ENCODE results near the gene ITPR1.

ITPR1 gene

DNA sequence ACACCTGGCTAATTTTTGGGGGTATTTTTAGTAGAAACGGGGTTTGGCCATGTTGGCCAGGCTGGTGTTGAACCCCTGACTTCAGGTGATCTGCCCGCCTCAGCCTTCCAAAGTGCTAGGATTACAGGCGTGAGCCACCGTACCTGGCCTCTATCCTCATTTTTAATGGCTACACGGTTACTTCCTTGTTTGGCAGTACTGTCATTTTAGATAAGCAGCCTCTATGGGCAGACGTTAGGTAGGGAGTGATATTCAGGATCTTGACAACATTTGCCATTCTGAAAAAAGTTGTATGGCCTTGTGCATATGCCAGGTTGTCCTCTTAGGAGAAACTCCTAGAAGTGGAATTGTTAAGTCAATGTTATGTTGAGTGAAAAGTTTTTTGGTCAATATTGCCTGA, 141.7 kb downstream of the ITPR1 start:
- Histone ChIP-seq H3K4me3 (ENCODE audit: low read depth, low read length) (no peak overlapping the region), H3K9me3 (ENCODE audit: control insufficient read depth, insufficient read depth, low read depth, low read length) (no peaks in the 10 kb centered on the region), H3K27ac (ENCODE audit: extremely low read depth, low read depth, low read length) (no peak overlapping the region), H3K36me3 (ENCODE audit: control insufficient read depth in 2 of 2, insufficient read depth in 1 of 2, low read length in 2 of 2) (no peaks in the 10 kb centered on the region), H3K4me1 (ENCODE audit: control insufficient read depth, insufficient read depth, low read length) (no peaks in the 10 kb centered on the region)
- CTCF ChIA-PET = interaction anchor here (1.4 to 7.9 kb wide), 3 partner anchors 16 to 283 kb away, joined by 5 to 138 read pairs (median 6); no protein-coding TSS in a partner anchor
- no peak for TF ChIP-seq ZNF112 (tag by site-specific recombination; IDR thresholded peaks at IDR 0.05)
- POLR2A ChIA-PET = no interaction called here

DNA sequence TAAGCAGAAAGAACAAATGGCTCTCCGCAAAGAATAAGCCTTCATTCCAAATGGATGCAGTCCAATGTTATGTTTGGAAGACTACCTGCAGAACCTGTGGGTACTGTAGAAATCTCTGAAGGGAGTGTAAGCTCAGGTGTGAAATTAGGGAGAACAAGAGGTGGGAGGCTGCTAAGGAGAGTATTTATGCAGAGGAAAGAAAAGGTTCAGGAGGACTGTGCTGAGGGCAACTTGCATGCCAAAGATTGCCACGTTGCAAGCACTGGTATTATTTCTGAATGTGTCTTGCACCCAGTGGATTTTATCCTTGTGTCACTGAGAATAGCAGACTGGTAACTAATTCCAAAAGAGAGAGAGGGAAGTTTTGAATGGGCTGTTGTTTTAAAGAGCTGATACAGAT, 144.1 kb downstream of the ITPR1 start:
- peaks cover 0 to 8% of the 10 kb centered on the region in 2 experiments; a peak in 1 of 3 replicates for H3K36me3 ChIP-seq (ENCODE audit: control insufficient read depth in 2 of 2, insufficient read depth in 1 of 2, low read length in 2 of 2)
- ChIA-PET CTCF (interaction anchor here (0.7 to 2.1 kb wide), 4 partner anchors 14 to 287 kb away, joined by 3 to 17 read pairs (median 3); no protein-coding TSS in a partner anchor), POLR2A (no interaction called here)
- no peak overlapping the region for H3K27ac ChIP-seq (ENCODE audit: extremely low read depth, low read depth, low read length)
- H3K4me1 ChIP-seq (ENCODE audit: control insufficient read depth, insufficient read depth, low read length) = no peaks in the 10 kb centered on the region
- no peaks in the 10 kb centered on the region for H3K9me3 ChIP-seq (ENCODE audit: control insufficient read depth, insufficient read depth, low read depth, low read length)
- no peak overlapping the region for H3K4me3 ChIP-seq (ENCODE audit: low read depth, low read length)
- TF ChIP-seq ZNF626 (tag by site-specific recombination; IDR thresholded peaks at IDR 0.05) = no peak
- no peak for TF ChIP-seq ZIC2 (tag by site-specific recombination; IDR thresholded peaks at IDR 0.05)
- no peak for TF ChIP-seq ZNF157 (tag by site-specific recombination; IDR thresholded peaks at IDR 0.05)
- no peak for TF ChIP-seq GLI2 (tag by site-specific recombination; IDR thresholded peaks at IDR 0.05; ENCODE audit: borderline replicate concordance, low read depth)
- TF ChIP-seq BCL11A (tag by site-specific recombination; IDR thresholded peaks at IDR 0.05; ENCODE audit: low read depth) = no peak
- TF ChIP-seq, protein P1, sequence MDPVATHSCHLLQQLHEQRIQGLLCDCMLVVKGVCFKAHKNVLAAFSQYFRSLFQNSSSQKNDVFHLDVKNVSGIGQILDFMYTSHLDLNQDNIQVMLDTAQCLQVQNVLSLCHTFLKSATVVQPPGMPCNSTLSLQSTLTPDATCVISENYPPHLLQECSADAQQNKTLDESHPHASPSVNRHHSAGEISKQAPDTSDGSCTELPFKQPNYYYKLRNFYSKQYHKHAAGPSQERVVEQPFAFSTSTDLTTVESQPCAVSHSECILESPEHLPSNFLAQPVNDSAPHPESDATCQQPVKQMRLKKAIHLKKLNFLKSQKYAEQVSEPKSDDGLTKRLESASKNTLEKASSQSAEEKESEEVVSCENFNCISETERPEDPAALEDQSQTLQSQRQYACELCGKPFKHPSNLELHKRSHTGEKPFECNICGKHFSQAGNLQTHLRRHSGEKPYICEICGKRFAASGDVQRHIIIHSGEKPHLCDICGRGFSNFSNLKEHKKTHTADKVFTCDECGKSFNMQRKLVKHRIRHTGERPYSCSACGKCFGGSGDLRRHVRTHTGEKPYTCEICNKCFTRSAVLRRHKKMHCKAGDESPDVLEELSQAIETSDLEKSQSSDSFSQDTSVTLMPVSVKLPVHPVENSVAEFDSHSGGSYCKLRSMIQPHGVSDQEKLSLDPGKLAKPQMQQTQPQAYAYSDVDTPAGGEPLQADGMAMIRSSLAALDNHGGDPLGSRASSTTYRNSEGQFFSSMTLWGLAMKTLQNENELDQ (tag by site-specific recombination; IDR thresholded peaks at IDR 0.05; ENCODE audit: low read depth) = no peak
- TF ChIP-seq, protein P2, sequence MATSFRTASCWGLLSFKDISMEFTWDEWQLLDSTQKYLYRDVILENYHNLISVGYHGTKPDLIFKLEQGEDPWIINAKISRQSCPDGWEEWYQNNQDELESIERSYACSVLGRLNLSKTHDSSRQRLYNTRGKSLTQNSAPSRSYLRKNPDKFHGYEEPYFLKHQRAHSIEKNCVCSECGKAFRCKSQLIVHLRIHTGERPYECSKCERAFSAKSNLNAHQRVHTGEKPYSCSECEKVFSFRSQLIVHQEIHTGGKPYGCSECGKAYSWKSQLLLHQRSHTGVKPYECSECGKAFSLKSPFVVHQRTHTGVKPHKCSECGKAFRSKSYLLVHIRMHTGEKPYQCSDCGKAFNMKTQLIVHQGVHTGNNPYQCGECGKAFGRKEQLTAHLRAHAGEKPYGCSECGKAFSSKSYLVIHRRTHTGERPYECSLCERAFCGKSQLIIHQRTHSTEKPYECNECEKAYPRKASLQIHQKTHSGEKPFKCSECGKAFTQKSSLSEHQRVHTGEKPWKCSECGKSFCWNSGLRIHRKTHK (tag by site-specific recombination; IDR thresholded peaks at IDR 0.05) = no peak
- TF ChIP-seq SALL2 (tag by site-specific recombination; IDR thresholded peaks at IDR 0.05; ENCODE audit: borderline replicate concordance) = no peak

DNA sequence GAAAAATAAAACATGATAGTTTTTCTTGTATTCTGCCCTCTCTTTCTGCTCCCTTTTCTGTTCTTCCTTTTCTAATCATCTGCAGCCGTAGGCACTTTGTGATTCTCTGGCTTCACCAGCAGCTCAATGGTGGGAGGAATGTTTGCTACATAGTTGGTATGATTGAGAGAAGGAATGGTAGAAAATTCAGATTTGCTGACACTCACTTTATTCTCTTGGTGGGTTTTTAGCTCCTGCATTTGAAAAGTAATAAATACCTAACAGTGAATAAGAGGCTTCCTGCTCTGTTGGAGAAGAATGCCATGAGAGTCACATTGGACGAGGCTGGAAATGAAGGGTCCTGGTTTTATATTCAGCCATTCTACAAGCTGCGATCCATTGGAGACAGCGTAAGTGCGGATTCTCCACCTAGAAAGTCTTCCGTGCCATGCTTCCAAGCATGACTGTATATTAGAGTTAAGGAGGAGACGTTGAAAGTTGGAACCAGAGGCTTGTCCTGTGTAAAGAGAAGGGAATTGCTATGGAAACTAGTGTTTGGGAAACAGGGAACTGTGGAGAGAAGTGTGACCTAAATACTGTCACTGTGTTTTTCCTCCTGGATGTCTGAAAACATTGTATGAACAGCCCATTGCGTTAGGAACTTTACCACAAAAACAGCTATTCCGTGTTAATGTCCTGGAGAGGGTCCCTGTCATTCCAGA, 148.9 kb downstream of the ITPR1 start:
- ChIA-PET CTCF (interaction anchor here (1.0 to 2.3 kb wide), 2 partner anchors 9 to 14 kb away, joined by 4 to 13 read pairs; no protein-coding TSS in a partner anchor), POLR2A (no interaction called here)
- Histone ChIP-seq H3K4me1 (ENCODE audit: control insufficient read depth, insufficient read depth, low read length) (no peaks in the 10 kb centered on the region), H3K4me3 (ENCODE audit: low read depth, low read length) (no peak overlapping the region), H3K27ac (ENCODE audit: extremely low read depth, low read depth, low read length) (no peak overlapping the region), H3K36me3 (ENCODE audit: control insufficient read depth in 2 of 2, insufficient read depth in 1 of 2, low read length in 2 of 2) (peaks cover 0 to 30% of the 10 kb centered on the region in 2 experiments; a peak in 1 of 3 replicates), H3K9me3 (ENCODE audit: control insufficient read depth, insufficient read depth, low read depth, low read length) (no peaks in the 10 kb centered on the region)
- TF ChIP-seq ZNF596 (tag by site-specific recombination; IDR thresholded peaks at IDR 0.05) (no peak), ZNF211 (tag by site-specific recombination; IDR thresholded peaks at IDR 0.05; ENCODE audit: low read depth) (no peak), ZNF626 (tag by site-specific recombination; IDR thresholded peaks at IDR 0.05) (no peak), ZNF114 (tag by site-specific recombination; IDR thresholded peaks at IDR 0.05) (no peak), ZXDB (tag by site-specific recombination; IDR thresholded peaks at IDR 0.05) (no peak), ZNF768 (tag by site-specific recombination; IDR thresholded peaks at IDR 0.05) (no peak), ZNF37A (tag by site-specific recombination; IDR thresholded peaks at IDR 0.05) (no peak), ZFP41 (tag by site-specific recombination; IDR thresholded peaks at IDR 0.05; ENCODE audit: borderline replicate concordance) (no peak), MZF1 (tag by site-specific recombination; IDR thresholded peaks at IDR 0.05; ENCODE audit: borderline replicate concordance) (no peak), GFI1B (tag by site-specific recombination; IDR thresholded peaks at IDR 0.05) (no peak), ZBTB20 (tag by site-specific recombination; IDR thresholded peaks at IDR 0.05) (no peak)
- TF ChIP-seq, protein P3, sequence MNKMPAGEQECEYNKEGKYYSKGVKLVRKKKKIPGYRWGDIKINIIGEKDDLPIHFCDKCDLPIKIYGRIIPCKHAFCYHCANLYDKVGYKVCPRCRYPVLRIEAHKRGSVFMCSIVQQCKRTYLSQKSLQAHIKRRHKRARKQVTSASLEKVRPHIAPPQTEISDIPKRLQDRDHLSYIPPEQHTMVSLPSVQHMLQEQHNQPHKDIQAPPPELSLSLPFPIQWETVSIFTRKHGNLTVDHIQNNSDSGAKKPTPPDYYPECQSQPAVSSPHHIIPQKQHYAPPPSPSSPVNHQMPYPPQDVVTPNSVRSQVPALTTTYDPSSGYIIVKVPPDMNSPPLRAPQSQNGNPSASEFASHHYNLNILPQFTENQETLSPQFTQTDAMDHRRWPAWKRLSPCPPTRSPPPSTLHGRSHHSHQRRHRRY (tag by site-specific recombination; IDR thresholded peaks at IDR 0.05) = no peak
- TF ChIP-seq, protein P4, sequence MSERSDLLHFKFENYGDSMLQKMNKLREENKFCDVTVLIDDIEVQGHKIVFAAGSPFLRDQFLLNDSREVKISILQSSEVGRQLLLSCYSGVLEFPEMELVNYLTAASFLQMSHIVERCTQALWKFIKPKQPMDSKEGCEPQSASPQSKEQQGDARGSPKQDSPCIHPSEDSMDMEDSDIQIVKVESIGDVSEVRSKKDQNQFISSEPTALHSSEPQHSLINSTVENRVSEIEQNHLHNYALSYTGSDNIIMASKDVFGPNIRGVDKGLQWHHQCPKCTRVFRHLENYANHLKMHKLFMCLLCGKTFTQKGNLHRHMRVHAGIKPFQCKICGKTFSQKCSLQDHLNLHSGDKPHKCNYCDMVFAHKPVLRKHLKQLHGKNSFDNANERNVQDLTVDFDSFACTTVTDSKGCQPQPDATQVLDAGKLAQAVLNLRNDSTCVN (tag by site-specific recombination; optimal IDR thresholded peaks at IDR 0.05) = no peak
- TF ChIP-seq, protein P5, sequence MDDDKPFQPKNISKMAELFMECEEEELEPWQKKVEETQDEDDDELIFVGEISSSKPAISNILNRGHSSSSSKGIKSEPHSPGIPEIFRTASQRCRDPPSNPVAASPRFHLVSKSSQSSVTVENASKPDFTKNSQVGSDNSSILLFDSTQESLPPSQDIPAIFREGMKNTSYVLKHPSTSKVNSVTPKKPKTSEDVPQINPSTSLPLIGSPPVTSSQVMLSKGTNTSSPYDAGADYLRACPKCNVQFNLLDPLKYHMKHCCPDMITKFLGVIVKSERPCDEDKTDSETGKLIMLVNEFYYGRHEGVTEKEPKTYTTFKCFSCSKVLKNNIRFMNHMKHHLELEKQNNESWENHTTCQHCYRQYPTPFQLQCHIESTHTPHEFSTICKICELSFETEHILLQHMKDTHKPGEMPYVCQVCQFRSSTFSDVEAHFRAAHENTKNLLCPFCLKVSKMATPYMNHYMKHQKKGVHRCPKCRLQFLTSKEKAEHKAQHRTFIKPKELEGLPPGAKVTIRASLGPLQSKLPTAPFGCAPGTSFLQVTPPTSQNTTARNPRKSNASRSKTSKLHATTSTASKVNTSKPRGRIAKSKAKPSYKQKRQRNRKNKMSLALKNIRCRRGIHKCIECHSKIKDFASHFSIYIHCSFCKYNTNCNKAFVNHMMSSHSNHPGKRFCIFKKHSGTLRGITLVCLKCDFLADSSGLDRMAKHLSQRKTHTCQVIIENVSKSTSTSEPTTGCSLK (tag by site-specific recombination; IDR thresholded peaks at IDR 0.05) = no peak

Measured in HEK293 (cell line).